Pulmonary artery endothelial cell (primary cell): ENCODE data around the gene RAC2. TPM values are rescaled to one million over a fixed set of nuclear protein-coding genes. Genes with fewer than 3 reads are reported as not detected.

Source experiments
- DNase-seq: peaks from one replicate; pipeline ENCODE4 v3.0.0-alpha.2; 2011; ENCODE audit warnings: low read depth, low spot score
- total RNA-seq: library from RNA; depleted of rRNA; stranded (reverse); fragments of >200 nt; gene quantifications from 2 replicates; pipeline ENCODE4 v1.2.3, GENCODE V29; 2014

RAC2 gene
- total RNA-seq, 1 donor from 2014 or later = 19.4 TPM

DNA sequence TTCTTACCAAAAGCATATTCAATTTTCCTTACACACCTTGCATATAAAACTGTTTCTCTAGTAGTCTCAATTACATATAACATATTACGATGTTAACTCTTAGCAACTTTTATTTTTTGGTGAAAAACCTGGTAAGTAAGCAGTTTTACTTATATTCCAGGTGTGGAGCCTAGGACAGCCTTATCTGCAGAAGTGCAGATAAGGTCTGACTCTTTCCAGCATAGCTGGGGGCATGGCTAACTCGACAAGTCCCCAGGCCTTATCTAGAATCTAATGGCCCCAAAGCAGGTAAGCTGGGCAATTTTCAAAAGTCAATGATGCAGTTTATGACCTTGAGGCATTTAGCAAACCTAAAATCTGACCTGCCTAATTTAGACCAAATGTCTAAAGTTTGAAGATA is 51.9 kb downstream of the RAC2 start:
- DNase-seq = no peak

DNA sequence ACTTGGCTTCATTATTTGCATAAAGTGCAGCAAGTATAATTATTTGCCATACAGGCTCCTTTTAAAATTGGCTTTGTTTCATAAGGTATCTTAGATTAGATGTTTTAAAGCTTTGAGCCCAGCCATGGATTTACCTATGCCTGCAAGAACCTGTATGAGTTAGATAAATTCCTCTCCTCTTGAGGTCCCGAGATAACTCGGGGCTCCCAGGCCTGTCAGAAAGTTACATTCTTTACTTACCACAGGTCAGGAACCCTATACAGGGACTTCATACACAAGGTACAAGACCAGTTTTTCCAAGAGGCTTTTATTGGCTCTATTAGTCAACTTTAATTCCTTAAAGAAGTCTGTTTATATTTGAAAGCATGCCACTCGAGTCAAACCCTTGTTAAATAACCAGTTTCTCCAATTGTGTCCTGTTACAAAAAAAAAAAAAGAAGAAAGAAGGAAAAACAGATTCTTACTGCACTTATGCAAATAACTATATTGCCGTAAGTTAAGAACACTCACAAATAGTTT is 53.7 kb downstream of the RAC2 start:
- DNase-seq = no peak

DNA sequence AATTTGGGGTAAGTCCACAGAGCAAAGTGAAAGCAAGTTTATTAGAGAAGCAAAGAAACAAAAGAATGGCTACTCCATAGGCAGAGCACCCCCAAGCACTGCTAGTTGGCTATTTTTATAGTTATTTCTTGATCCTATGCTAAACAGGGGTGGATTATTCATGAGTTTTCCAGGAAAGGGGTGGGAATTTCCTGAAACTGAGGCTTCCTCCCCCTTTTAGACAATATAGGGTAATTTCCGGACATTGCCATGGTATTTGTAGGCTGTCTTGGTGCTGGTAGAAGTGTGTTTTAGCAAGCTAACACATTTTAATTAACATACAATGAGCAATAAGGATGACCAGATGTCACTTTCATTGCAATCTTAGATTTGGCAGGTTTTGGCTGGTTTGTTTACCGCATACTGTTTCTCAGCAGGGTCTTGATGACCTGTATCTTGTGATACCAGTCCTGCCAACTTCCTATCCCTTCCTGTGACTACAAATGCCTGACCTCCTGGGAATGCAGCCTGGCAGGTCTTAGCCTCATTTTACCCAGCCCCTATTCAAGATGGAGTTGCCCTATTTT is 55.1 kb downstream of the RAC2 start:
- peak; percentile 74 for DNase-seq

DNA sequence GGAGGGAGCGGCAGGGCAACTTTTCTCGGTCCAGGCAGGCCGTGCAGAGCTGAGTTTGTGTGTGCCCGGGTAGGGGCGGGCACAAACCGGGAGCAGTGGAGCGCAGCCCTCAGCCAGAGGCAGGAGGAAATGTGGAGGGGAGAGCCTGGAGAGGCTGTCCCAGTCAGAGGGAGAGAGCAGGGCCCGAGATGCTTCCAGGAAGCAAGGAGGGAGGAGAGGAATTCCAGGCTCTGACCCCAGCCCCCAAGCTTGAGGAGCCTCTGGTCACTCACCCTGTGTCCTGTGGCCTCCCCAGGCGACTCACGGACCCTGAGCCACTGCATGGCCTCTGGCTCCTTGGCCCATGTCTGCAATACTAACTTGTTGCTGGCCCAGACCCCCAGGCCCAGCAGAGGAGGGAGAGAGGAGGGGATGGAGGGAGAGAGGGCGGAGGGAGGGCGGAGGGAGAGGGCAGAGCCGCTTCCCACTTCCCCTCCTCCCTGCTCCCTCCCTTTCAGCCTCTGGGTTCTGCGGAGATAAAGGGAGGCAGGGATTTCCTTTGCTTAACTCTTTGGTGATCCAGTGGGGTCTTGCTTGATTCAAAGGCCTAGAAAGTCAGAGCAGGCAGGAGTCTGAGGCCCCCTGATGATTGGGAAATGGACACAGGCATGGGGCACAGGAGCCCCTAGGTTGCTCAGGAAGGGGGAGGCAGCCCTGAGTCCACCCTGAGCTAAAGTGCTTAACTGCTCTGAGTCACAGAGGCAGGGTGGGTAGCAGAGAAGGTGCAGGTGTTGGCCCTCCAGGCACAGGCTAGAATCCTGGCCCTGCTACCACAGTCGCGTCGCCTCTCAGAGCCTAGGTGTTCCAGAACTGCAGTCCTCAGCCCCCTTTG is 55.9 kb downstream of the RAC2 start, which contains the start of gene C1QTNF6:
TSS of gene C1QTNF6 (minus strand) at position 357 of the 871 bp plus-strand sequence. CDS start at position 323, 34 bp downstream.
- DNase-seq = no peak

DNA sequence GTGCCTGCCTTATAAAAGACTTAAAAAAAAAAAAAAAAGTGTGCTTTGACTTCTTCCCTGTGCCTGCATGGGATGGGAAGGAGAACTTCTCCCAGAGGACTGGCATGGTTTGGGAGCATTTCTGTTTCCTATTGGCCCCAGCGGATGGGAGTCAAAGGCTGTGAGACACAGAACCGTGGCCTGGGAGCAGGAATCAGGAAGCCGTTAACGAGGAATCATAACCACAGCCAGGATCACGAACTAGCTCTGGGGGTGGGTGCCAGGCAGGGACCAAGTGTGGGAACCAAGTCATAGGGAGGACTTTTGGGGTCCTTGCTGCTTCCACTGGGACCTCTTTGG is 56.5 kb downstream of the RAC2 start:
- no peak for DNase-seq

DNA sequence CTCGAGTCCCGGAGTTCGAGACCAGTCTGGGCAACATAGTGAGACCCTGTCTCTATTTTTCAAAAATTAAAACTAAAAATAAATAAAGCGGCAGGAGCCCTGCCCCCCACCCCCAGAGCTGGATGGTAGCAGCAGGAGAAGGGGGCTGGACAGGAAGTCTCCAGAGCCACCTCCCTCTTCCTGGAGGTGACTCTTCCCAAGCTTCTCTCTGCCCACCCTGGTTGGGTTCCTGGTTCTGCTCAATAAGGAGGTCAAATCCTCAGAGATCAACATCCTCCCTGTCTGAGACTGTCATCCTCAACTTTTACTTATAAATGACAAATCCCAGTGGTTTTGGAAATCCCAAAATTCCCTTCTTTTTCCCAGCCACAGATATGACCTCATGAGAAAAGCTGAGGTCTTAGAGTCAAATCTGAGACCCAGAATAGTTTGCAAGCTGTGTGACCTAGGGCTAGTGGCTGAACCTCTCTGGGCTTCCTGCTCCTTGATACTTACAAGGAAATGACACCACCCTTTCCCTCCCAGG is 57.0 kb downstream of the RAC2 start:
- DNase-seq = no peak

DNA sequence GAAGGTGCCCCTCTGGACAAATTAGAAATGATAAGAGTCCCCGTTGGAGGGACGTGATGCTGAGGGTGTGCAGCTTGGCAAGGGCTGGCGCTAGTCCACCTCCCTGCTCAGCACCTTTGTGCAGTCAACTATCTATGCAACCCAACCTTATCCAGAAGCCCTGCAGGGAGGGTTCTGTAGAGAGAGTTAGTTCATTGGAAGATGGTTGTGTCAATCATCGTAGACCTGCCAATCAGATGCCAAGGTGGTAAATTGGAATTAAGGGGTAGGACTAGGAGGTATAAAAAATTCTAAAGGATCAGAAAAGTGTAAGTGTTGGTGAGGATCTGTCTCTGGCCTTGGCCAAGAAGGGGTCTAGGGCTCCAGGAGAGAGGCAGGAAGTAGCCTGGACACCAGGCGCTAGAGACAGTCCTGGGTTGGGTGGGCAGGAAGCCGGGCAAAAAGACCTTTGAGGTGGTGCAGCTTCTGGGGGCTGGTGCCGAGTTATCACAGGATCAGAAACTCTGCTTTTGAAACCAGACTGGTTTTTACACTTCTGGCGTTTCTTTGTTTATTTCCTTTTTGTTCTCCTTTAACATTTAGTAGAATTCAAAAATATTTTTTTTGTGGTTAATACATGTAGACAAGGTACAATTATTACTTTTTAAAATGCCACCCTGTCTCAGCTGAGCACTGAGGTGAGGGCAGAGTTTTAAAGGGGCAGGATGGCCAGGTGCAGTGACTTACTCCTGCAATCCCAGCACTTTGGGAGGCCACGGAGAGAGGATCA is 57.7 kb downstream of the RAC2 start:
- DNase-seq = peak; percentile 80

DNA sequence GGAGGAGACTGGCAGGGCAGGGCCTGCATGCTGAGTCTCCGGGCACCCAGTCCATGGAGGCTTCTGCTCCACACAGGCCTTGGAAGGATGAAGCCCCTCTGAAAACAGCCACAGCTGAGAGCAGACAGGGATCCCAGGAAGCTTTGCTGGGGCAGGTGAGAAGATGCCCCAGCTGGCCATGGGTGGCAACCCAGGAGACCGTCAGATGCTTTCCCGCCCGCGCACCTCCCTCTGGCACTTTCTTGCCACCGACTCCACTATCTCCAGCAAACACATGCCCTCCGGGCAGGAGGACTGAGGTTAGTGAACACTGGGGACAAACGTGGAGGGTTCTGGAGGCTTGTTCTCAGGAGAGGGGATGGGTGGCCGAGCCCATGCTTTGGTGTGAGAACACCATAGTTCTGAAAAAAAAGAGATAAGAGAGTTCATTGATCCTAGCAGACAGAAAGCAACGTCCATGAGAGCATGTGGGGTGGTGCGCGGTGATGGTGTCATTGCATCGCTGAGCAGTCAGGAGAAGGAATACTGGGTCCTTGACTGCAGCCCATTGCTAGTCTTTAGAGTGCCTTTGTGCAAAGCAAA is 58.3 kb downstream of the RAC2 start:
- no peak for DNase-seq

DNA sequence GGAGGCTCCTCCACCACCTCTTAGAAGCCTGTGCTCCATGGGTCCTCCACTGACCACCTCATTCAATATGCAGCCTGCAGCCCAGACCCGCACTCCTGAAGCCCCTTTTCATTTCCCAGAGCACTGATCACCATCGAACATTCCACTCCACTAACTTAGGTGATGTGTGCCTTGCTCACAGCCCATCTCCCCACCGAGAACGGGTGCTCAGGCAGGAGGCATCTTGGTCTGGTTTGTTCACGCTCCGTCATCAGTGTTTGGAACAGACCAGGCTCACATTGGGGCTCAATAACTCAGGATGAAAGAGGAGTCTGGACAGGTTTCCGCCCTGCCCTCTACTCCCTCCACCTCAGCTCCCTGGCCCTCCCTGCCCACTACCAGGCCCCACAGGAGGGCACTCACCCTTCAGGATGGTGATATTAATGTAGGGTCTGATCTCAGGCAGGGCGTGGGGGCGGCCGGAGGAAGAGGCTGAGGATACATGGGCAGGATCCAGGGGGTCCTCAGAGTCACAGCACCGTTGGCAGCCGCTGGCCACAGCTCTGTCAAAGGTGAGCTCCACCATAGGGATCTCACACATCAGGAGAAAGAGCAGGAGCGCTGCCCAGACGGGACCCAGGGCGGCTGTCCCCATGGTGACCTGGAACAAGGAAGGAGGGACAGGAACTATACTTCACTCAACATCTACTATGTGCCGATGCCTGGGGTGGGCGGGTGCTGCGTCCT is 59.1 kb downstream of the RAC2 start:
- no peak for DNase-seq

DNA sequence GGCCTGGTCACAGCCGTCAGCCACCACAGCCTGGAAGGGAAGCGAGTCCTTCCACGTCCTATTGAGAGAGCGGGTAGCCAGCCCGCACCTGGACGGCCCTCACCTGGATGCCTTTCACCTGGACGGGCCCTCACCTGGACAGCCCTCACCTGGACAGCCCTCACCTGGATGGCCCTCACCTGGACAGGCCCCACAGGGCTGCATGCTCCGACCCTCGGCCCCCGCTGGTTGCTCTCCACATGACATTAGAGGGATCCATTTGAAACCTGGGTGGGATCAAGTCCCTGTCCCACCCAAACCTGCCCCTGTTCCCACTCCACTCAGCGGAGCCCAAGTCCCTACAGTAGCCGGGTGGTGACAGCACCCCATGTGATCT is 59.7 kb downstream of the RAC2 start:
- DNase-seq = no peak

DNA sequence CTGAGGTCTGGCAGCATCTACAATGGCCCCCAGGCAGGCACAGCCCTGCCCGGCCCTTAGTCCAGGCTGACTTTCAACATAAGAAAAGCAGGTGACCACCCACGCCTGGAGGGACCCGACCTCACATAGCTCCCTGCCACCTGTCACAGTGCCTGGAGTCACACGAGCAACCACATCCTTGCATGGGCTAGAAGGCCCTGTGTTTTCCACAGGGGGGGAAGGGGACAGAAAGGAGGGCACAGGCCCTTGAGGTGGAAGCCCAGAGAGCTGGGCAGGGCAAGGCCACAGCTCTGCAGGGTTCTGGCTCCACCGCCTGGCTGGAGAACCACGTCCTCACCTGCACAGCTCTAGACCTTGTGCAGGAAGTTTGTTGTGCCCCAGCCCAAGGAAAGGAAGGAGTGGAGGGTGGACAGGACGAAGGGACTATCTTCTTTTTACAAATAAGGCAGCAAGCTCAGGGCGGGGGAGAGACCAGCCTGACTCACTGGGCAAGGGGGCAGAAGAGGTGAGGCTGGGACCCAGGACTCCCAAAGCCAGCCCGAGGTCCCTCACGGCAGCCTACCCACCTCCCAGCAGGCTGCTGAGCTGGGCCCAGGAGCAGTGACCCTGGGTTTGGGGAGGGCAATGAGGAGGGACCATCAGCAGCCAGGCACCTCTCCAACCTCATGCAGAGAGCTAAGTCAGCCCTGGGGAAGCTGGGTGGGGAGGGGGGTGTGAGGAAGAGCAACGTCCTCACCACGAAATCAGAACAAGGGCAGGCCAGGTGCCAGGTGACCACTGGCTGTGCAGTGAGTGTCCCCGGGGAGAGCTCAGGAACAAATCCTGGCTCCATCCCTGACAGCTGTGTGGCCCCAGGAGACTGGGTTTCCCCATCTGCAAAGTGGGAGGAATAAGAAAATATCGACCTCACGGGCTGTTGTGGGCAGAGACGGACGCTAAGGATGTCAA is 60.4 kb downstream of the RAC2 start:
- no peak for DNase-seq

DNA sequence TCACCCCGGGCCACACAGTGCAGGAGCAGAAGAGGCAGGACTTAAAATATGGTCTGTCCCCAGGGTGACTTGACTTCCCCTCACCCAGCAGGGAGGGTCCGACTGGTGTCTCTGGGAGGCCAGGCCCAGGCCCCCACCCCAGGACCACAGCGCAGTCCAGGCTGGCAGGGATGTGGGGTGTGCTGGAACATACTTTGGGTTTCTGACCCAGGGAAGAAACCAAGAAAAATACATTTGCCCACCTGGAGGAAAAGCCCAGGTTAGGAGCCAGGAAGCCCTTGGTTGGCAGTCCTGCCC is 61.2 kb downstream of the RAC2 start:
- DNase-seq = no peak

DNA sequence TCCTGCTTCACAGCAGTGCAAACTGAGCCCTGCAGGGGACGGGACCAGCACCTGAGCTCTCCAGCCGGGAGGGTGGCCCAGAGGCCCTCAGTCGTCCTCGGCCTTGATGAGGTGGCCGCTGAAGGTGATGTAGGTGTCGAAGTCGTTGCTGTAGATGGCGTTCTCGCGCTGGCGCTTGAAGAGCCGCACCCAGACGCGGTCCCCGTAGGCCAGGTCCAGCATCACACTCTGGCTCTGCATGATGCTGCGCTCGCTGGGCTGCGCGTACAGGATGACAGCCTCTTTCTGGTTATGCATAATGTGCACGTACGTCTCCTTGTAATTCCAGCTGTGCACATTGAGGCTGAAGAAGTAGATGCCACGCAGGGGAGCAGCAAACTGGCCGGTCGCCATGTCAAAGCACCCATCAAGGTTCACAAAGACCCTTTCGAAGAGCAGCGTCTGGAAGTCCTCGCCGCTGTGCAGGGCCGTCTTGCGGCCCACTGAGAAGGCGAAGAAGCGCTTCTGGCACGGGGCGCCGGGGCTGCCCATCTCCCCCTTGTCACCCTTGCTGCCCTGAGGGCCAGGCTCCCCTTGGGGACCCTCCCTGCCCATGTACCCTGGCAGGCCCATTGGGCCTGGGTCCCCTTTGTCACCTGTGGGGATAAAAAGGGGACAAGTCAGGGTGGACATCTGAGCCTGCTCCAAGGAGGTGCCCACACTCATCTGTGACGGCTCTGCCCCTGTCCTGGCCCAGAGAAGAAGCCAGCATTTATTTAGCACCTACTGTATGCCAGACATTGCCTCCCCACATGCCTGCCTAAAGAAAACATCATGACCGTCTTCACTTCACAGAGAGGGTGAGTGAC is 61.7 kb downstream of the RAC2 start:
- DNase-seq = no peak

DNA sequence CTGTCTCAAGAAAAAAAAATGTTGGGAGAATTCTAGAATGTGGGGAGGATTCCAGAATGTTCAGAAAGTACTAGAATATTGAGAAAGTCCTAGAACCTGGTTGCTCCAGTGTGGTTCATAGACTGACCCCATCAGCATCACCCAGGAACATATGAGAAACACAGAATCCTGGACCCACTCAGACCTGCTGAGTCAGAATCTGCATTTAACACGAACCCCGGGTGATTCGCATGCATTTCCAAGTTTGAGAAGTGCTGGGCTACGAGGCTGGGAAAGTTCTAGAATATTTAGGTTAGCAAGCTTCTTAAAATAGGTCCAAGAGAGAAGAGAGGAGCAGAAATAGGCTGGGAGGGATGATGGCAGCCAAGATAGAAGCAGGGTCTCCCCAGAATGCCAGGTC is 62.4 kb downstream of the RAC2 start:
- no peak for DNase-seq

DNA sequence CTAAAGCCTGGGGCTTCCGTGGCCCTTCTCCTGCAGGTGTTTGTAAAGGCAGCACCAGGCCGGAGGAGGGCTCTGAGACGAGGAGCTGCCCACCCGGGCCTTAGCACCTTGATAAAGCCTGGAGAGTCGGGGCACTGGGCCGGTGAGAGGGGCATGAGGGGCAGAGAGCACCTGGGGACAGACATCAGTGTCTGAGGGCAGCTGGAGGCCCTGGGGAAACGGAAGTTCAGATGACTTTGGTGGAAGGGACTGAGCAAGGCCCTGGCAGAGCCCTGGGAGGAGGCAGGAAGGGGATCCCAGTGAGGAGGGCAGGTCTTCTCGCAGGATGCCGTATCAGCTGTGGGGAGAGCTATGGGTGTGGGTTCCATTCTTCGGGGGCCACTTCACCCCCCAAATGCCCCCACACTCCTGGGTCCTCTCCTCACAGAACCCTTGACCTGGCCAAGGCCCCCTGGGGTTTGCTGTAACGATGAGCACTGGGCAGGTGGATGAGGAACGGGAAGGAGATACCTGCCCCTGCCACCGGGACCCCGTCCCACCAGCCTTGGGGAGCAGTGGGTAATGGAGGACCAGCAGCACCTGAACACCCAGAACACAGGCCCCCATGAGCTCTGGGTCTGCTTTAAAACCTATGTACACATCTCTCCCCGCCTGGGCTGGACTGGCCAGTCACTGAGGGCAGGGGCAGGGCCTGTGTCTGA is 63.4 kb downstream of the RAC2 start:
- DNase-seq = no peak

DNA sequence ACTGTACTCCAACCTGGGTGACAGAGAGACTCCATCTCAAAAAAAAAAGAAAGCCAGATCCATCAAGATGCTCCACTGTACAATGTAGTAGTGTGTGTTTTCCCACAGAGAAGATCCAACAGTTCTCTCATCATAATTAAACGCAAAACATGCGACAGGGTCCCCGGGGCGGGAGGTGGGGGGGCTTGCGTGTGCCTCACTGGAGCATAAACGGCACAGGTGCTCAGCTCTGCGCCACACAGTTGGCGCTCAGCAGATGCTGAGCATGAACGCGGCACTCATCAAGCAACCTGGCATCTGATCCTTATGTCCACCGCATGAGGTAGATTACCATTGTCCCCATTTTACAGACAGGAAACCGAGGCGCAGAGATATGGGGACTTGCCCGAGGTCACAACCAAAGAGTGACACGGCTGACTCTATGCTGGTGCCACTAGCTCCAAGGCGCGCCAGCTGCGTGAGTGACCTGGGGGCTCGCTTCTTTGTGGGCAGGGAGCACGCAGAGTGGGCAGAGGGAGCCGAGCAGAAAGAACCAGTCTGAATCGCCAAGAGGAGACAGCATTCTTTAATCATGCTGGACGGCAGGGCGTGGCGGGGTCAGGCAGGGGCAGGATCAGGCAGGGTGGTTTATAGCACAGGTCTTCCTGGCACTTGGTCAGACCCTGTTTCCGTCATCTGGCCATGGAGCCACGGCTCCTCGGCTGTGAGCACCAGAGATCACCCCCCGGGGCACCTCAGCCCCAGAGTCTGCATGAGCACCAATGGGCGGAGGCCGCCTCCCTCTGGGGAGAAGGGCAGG is 64.2 kb downstream of the RAC2 start:
- no peak for DNase-seq

DNA sequence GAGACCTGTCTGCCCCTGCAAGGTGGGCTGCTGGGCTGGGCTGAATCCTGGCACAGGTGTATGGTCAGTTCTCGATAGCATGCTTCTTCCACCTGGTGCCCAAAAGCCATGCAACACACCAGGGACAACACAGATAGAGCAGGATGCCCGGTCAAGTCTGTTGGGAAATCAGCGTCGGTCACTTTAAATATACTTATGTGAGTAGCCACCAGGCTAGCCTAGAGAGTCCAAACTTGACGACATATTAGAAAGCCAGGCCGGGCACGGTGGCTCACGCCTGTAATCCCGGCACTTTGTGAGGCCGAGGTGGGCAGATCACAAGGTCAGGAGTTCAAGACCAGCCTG is 65.0 kb downstream of the RAC2 start:
- DNase-seq = no peak
